Uterus (tissue), 4 donors: ENCODE data around the gene BANF2. TPM values are rescaled to one million over a fixed set of nuclear protein-coding genes. Genes with fewer than 3 reads are reported as not detected.

Source experiments
- DNase-seq, 2 donors: peaks; one replicate each; pipeline ENCODE4 v3.0.0-alpha.2; 2019 to 2020
- H3K27ac ChIP-seq, 2 donors: fragments of 200-600 bp; sonication (generic); 1 replicate in 1 of 2; 2 replicates in 1 of 2; pipeline ENCODE4 v1.5.1; 2016 to 2018
- H3K27me3 ChIP-seq, 2 donors: fragments of 200-600 bp; sonication (generic); one replicate each; pipeline ENCODE4 v1.5.1; 2018 to 2019; ENCODE audit warnings: control low read depth in 1 of 2
- H3K36me3 ChIP-seq, 2 donors: fragments of 200-600 bp; sonication (generic); one replicate each; pipeline ENCODE4 v1.5.1; 2019; ENCODE audit warnings: control low read depth in 1 of 2
- H3K4me1 ChIP-seq, 2 donors: fragments of 200-600 bp; sonication (generic); one replicate each; pipeline ENCODE4 v1.5.1; 2018 to 2019; ENCODE audit warnings: control low read depth in 1 of 2
- H3K4me3 ChIP-seq, 2 donors: fragments of 200-600 bp; sonication (generic); 1 replicate in 1 of 2; 2 replicates in 1 of 2; pipeline ENCODE4 v1.5.1; 2018 to 2019; ENCODE audit warnings: mild to moderate bottlenecking in 1 of 2
- H3K9me3 ChIP-seq, 2 donors: fragments of 200-600 bp; sonication (generic); one replicate each; pipeline ENCODE4 v1.5.1; 2019; ENCODE audit warnings: control low read depth in 1 of 2
- POLR2A ChIP-seq, 2 donors: fragments of 450-650 bp; IDR thresholded peaks; one replicate each; pipeline ENCODE4 v1.6.1; 2016; ENCODE audit warnings: antibody characterized with exemption in 2 of 2, mild to moderate bottlenecking in 1 of 2, moderate library complexity in 1 of 2
- intact Hi-C: fragments of 100-400 bp; cut with DNase I; formaldehyde crosslinking; loops from one replicate; pipeline ENCODE4 v1.15.1; 2023; ENCODE audit warnings: low total_unique reads
- total RNA-seq, 4 donors: library from RNA; depleted of rRNA in 3 of 4; stranded (reverse); fragments of >200 nt in 3 of 4; gene quantifications; one replicate each; pipeline versions ENCODE4 v1.1.0 to v1.2.4, GENCODE V29; 2014 to 2023
- TF ChIP-seq, protein P1 (sequence below), 4 experiments: fragments of 200-600 bp in 2 of 4; fragments of 450-650 bp in 2 of 4; sonication (generic) in 2 of 4; IDR thresholded peaks; one replicate each; pipeline ENCODE4 v1.5.1; 2016 to 2019; ENCODE audit warnings: antibody characterized with exemption in 4 of 4, mild to moderate bottlenecking in 2 of 4, moderate library complexity in 1 of 4
- donor health status: DM: yes; HTN: yes; CAD: no.

The BANF2 gene
- total RNA-seq, 4 donors from 2014 or later = not detected

GRCh38 chr20:17762243-17762872, 62.6 kb downstream of the BANF2 start:
- H3K9me3 ChIP-seq = peaks cover 0 to 3% of the 10 kb centered on the region in 2 donors
- DNase-seq = no peak
- TF ChIP-seq, protein P1, sequence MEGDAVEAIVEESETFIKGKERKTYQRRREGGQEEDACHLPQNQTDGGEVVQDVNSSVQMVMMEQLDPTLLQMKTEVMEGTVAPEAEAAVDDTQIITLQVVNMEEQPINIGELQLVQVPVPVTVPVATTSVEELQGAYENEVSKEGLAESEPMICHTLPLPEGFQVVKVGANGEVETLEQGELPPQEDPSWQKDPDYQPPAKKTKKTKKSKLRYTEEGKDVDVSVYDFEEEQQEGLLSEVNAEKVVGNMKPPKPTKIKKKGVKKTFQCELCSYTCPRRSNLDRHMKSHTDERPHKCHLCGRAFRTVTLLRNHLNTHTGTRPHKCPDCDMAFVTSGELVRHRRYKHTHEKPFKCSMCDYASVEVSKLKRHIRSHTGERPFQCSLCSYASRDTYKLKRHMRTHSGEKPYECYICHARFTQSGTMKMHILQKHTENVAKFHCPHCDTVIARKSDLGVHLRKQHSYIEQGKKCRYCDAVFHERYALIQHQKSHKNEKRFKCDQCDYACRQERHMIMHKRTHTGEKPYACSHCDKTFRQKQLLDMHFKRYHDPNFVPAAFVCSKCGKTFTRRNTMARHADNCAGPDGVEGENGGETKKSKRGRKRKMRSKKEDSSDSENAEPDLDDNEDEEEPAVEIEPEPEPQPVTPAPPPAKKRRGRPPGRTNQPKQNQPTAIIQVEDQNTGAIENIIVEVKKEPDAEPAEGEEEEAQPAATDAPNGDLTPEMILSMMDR (IDR thresholded peaks at IDR 0.05) = no peak
- no peak for TF ChIP-seq POLR2A (IDR thresholded peaks at IDR 0.05)
- no peak overlapping the region for H3K4me3 ChIP-seq
- no peaks in the 10 kb centered on the region for H3K4me1 ChIP-seq
- H3K36me3 ChIP-seq = no peaks in the 10 kb centered on the region
- H3K27me3 ChIP-seq = no peaks in the 10 kb centered on the region
- H3K27ac ChIP-seq = no peak overlapping the region
- intact Hi-C loops = no loop called here

DNA sequence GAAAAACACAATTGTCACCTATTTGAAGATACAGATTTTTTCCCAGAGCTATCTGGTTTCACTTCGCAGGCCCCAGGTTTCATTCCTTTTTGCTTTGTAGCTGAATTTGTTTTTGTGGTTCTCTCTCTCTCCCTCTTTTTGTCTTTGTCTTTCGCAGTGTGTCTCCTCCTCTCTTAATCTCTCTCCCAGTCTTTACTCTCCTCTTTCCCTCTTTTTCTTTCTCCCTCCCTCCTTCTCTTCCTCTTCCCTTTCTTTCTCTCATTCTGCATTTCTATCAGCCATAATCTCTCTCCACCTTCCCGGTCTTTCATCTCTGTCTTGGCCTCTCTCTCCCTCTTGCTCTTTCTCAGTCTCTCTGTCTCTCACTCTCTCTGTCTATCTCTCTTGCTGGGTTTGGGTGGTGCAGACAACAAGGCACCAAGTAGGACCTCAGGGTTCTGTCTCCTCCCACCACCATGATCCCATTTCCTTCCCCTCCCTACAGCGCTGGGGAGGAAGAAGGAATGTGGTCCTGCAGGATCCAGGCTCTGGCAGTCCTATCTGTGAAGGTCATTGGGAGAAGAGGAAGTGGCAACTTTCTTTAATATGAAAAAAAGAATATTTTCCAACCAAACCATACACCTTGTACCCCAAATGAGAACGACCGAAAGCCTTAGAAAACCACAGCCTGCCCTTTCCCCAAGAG, 63.2 kb downstream of the BANF2 start:
- no peak for DNase-seq
- TF ChIP-seq POLR2A (IDR thresholded peaks at IDR 0.05) = no peak
- TF ChIP-seq, protein P1 (IDR thresholded peaks at IDR 0.05) = no peak
- Histone ChIP-seq H3K9me3 (no peaks in the 10 kb centered on the region), H3K4me1 (no peaks in the 10 kb centered on the region), H3K27me3 (no peaks in the 10 kb centered on the region), H3K36me3 (no peaks in the 10 kb centered on the region), H3K4me3 (no peak overlapping the region), H3K27ac (no peak overlapping the region)
- intact Hi-C loops = no loop called here

GRCh38 chr20:17765017-17765416, 65.3 kb downstream of the BANF2 start:
- H3K27ac ChIP-seq = no peak overlapping the region
- TF ChIP-seq POLR2A (IDR thresholded peaks at IDR 0.05) = no peak
- TF ChIP-seq, protein P1 (IDR thresholded peaks at IDR 0.05) = no peak
- H3K4me1 ChIP-seq = no peaks in the 10 kb centered on the region
- intact Hi-C loops = no loop called here
- no peaks in the 10 kb centered on the region for H3K36me3 ChIP-seq
- no peak overlapping the region for H3K4me3 ChIP-seq
- H3K27me3 ChIP-seq = no peaks in the 10 kb centered on the region
- DNase-seq = no peak
- no peaks in the 10 kb centered on the region for H3K9me3 ChIP-seq

DNA sequence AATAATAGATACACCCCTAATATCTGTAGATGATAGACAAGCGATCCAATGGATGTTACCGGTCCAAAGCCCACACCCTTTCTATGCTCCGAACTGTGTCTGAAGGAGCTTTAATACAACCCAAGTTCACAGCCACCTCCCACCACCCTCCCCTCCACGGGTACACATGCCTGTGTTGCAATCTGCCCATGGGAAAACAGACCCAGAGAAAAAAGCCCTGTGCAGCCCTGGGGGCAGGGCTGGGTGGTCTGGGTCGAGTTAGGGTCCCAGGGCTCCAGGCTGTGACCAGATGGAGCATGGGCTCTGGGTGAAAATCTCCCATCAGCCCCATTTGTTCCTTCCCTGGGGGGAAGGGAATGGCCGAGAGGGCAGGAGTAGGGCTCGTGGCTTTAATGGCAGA, 65.8 kb downstream of the BANF2 start:
- TF ChIP-seq, protein P1 (IDR thresholded peaks at IDR 0.05) = no peak
- TF ChIP-seq POLR2A (IDR thresholded peaks at IDR 0.05) = no peak
- no peak for DNase-seq
- Histone ChIP-seq H3K36me3 (no peaks in the 10 kb centered on the region), H3K27ac (no peak overlapping the region), H3K4me1 (no peaks in the 10 kb centered on the region), H3K27me3 (no peaks in the 10 kb centered on the region), H3K4me3 (no peak overlapping the region), H3K9me3 (no peaks in the 10 kb centered on the region)
- intact Hi-C loops = no loop called here

DNA sequence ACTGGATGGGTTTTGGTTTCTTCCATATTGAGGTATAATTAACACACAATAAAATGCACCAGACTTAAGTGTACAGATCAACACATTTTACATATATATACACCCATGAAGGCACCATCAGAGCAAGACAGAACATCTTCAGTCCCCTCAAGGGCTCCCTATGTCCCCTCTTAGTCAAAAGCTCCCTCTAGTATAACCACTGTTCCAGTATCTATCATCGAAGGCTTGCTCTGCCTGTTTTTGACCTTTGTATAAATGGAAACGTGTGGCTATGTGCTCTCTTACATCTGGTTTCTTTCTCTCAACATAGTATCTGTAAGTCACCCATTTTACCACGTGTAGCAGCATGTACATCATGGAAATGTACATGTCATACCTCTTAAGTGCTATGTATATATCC, 66.5 kb downstream of the BANF2 start:
- H3K9me3 ChIP-seq = no peaks in the 10 kb centered on the region
- H3K27ac ChIP-seq = no peak overlapping the region
- no peaks in the 10 kb centered on the region for H3K36me3 ChIP-seq
- H3K4me3 ChIP-seq = no peak overlapping the region
- TF ChIP-seq, protein P1 (IDR thresholded peaks at IDR 0.05) = no peak
- TF ChIP-seq POLR2A (IDR thresholded peaks at IDR 0.05) = no peak
- no peaks in the 10 kb centered on the region for H3K4me1 ChIP-seq
- intact Hi-C loops = no loop called here
- no peaks in the 10 kb centered on the region for H3K27me3 ChIP-seq
- DNase-seq = no peak
